Measurements from ENCODE around the gene METTL6. TPM values are rescaled to one million over a fixed set of nuclear protein-coding genes. Genes with fewer than 3 reads are reported as not detected.

Gene METTL6
- total RNA-seq, 2 experiments from 2014 or later, result 12.7 to 23.5 TPM

DNA sequence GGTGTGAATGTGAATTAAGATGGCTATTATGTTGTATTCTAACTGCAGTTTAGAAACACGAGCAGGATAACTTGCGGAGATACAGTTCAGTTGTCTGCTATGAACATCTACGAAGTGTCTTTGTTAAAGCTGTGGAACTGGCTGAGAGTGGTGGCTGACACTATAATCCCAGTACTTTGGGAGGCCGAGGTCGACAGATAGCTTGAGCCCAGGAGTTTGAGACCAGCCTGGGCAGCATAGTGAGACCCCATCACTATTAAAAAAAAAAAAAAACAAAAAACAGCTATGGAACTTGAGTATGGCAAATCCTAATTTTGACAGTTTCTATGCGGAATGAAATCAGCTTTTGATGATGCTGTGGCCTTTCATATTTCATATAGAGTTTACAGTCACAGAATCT is 1.7 kb upstream of the METTL6 start:
- BruUV-seq (replicated peaks), result no TSS peak
- Histone ChIP-seq H3K4me1 (ENCODE audit: insufficient read depth, low read length, poor library complexity, severe bottlenecking) (peaks cover 23% of the 10 kb centered on the region), H3K9me3 (ENCODE audit: low read length) (peaks cover 5% of the 10 kb centered on the region; the same call in 1 of the 2 replicates), H3K4me2 (ENCODE audit: low read length) (peak overlapping the region; percentile 98), H3K79me2 (ENCODE audit: insufficient read depth, low read depth, low read length) (peaks cover 61% of the 10 kb centered on the region), H3K9me2 (ENCODE audit: insufficient read depth, low read length) (no peaks in the 10 kb centered on the region), H3K36me3 (ENCODE audit: insufficient read depth, low read length) (peaks cover 57% of the 10 kb centered on the region), H3K4me3 (ENCODE audit: low read depth, low read length, poor library complexity, severe bottlenecking) (peak overlapping the region; percentile 96), H3K27ac (ENCODE audit: low read depth, low read length, poor library complexity, severe bottlenecking) (no peak overlapping the region), H4K20me1 (ENCODE audit: insufficient read depth, low read length) (peaks cover 14% of the 10 kb centered on the region; the same call in 1 of the 2 replicates), H2AFZ (ENCODE audit: low read length) (no peak overlapping the region)
- no peak for DNase-seq (ENCODE audit: low spot score)
- TF ChIP-seq EZH2phosphoT487 (IDR thresholded peaks at IDR 0.05; ENCODE audit: borderline replicate concordance, low read depth, low read length), result no peak
- TF ChIP-seq, protein P1, sequence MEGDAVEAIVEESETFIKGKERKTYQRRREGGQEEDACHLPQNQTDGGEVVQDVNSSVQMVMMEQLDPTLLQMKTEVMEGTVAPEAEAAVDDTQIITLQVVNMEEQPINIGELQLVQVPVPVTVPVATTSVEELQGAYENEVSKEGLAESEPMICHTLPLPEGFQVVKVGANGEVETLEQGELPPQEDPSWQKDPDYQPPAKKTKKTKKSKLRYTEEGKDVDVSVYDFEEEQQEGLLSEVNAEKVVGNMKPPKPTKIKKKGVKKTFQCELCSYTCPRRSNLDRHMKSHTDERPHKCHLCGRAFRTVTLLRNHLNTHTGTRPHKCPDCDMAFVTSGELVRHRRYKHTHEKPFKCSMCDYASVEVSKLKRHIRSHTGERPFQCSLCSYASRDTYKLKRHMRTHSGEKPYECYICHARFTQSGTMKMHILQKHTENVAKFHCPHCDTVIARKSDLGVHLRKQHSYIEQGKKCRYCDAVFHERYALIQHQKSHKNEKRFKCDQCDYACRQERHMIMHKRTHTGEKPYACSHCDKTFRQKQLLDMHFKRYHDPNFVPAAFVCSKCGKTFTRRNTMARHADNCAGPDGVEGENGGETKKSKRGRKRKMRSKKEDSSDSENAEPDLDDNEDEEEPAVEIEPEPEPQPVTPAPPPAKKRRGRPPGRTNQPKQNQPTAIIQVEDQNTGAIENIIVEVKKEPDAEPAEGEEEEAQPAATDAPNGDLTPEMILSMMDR (conservative IDR thresholded peaks at IDR 0.05; ENCODE audit: low read length), result no peak
- ChIA-PET POLR2A (interaction anchor here (0.6 to 1.2 kb wide), 2 partner anchors 14 to 329 kb away, joined by 3 to 5 read pairs; no protein-coding TSS in a partner anchor), CTCF (ENCODE audit: unreplicated experiment) (no interaction called here)
- intact Hi-C loops (cut with micrococcal nuclease; ENCODE audit: unreplicated experiment), result no loop called here

DNA sequence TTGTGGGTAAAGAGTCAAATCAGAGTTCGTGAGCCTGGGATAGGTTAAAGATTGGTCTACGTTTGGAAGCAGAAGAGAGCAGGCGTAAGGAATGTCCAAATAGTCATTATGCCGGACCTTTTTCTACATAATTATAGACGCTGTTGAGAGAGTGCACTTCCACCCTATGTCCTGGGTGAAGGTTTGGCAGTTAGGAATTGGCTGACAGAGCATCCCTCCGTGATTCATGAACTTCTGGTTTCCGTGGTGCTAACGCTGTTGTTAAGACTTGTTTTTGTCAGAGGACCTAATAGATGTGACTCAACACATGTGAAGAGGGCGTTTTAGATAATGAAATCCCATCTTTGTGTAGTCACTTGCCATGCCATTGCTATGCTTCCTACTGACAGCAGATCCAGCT is 1.2 kb upstream of the METTL6 start:
- peak; percentile 17 for DNase-seq (ENCODE audit: low spot score)
- peaks cover 61% of the 10 kb centered on the region for H3K79me2 ChIP-seq (ENCODE audit: insufficient read depth, low read depth, low read length)
- peaks cover 14% of the 10 kb centered on the region; the same call in 1 of the 2 replicates for H4K20me1 ChIP-seq (ENCODE audit: insufficient read depth, low read length)
- H3K27ac ChIP-seq (ENCODE audit: low read depth, low read length, poor library complexity, severe bottlenecking), result no peak overlapping the region
- intact Hi-C loops (cut with micrococcal nuclease; ENCODE audit: unreplicated experiment), result no loop called here
- H3K36me3 ChIP-seq (ENCODE audit: insufficient read depth, low read length), result peaks cover 57% of the 10 kb centered on the region
- BruUV-seq (replicated peaks), result no TSS peak
- ChIA-PET POLR2A (interaction anchor here (1.2 kb wide), 1 partner anchor 14 kb away, joined by 3 read pairs; no protein-coding TSS in a partner anchor), CTCF (ENCODE audit: unreplicated experiment) (no interaction called here)
- no peak overlapping the region for H2AFZ ChIP-seq (ENCODE audit: low read length)
- peak overlapping the region; percentile 98 for H3K4me2 ChIP-seq (ENCODE audit: low read length)
- no peaks in the 10 kb centered on the region for H3K9me2 ChIP-seq (ENCODE audit: insufficient read depth, low read length)
- peak overlapping the region; percentile 96 for H3K4me3 ChIP-seq (ENCODE audit: low read depth, low read length, poor library complexity, severe bottlenecking)
- H3K9me3 ChIP-seq (ENCODE audit: low read length), result peaks cover 5% of the 10 kb centered on the region; the same call in 1 of the 2 replicates
- TF ChIP-seq EZH2phosphoT487 (IDR thresholded peaks at IDR 0.05; ENCODE audit: borderline replicate concordance, low read depth, low read length), result no peak
- TF ChIP-seq, protein P1 (conservative IDR thresholded peaks at IDR 0.05; ENCODE audit: low read length), result no peak
- H3K4me1 ChIP-seq (ENCODE audit: insufficient read depth, low read length, poor library complexity, severe bottlenecking), result peaks cover 23% of the 10 kb centered on the region

DNA sequence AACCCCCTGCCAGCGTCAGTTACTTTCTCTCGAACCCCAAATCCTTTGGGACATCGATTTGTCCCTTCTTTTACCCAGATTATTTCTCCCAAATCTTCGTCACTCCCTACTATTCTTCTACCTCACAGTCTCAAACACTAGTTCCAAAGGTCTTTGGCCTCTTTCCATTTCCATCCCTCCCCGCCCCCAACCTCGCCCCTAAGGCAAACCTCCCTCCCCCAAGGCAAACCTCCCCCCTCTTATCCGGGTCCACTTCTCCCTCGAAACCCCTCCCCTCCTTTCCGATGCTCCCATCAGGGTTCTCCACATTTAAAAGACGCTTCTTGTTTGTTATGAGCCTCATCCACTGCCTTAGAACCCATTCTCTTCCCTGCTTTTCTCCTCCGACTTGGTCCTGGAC is 637 bp upstream of the METTL6 start:
- H3K9me3 ChIP-seq (ENCODE audit: low read length), result peaks cover 5% of the 10 kb centered on the region; the same call in 1 of the 2 replicates
- DNase-seq (ENCODE audit: low spot score), result no peak
- peak overlapping the region; percentile 85 for H2AFZ ChIP-seq (ENCODE audit: low read length)
- peaks cover 61% of the 10 kb centered on the region for H3K79me2 ChIP-seq (ENCODE audit: insufficient read depth, low read depth, low read length)
- H3K9me2 ChIP-seq (ENCODE audit: insufficient read depth, low read length), result no peaks in the 10 kb centered on the region
- H3K27ac ChIP-seq (ENCODE audit: low read depth, low read length, poor library complexity, severe bottlenecking), result peak overlapping the region; percentile 60
- CTCF ChIA-PET (ENCODE audit: unreplicated experiment), result no interaction called here
- H3K36me3 ChIP-seq (ENCODE audit: insufficient read depth, low read length), result peaks cover 57% of the 10 kb centered on the region
- H3K4me2 ChIP-seq (ENCODE audit: low read length), result peak overlapping the region; percentile 98
- TF ChIP-seq, protein P1 (conservative IDR thresholded peaks at IDR 0.05; ENCODE audit: low read length), result no peak
- no peak for TF ChIP-seq EZH2phosphoT487 (IDR thresholded peaks at IDR 0.05; ENCODE audit: borderline replicate concordance, low read depth, low read length)
- peaks cover 14% of the 10 kb centered on the region; the same call in 1 of the 2 replicates for H4K20me1 ChIP-seq (ENCODE audit: insufficient read depth, low read length)
- H3K4me1 ChIP-seq (ENCODE audit: insufficient read depth, low read length, poor library complexity, severe bottlenecking), result peaks cover 23% of the 10 kb centered on the region
- BruUV-seq (replicated peaks), result no TSS peak
- intact Hi-C loops (cut with micrococcal nuclease; ENCODE audit: unreplicated experiment), result loop anchor here (2.0 kb wide), 1 partner anchor 173 kb away; the partner anchor contains the start of genes BTD and HACL1
- POLR2A ChIA-PET, result interaction anchor here (0.5 kb wide), 1 partner anchor 179 kb away, joined by 3 read pairs; no protein-coding TSS in a partner anchor
- peak overlapping the region; percentile 96 for H3K4me3 ChIP-seq (ENCODE audit: low read depth, low read length, poor library complexity, severe bottlenecking)
